Midbrain (tissue), 1 donor: ENCODE data around the gene GATAD2A.
A peak's percentile ranks its signal among the peaks of the same experiment; 100 is the strongest.
"Not testable (repeated sequence)": the region's sequence is repeated elsewhere in the genome, so short reads cannot be mapped to it uniquely, and the experiment has no call there.

Experiments
- DNase-seq: peaks from one replicate; lab custom pipeline; 2025; lab: John Stamatoyannopoulos, UW

The GATAD2A gene

DNA sequence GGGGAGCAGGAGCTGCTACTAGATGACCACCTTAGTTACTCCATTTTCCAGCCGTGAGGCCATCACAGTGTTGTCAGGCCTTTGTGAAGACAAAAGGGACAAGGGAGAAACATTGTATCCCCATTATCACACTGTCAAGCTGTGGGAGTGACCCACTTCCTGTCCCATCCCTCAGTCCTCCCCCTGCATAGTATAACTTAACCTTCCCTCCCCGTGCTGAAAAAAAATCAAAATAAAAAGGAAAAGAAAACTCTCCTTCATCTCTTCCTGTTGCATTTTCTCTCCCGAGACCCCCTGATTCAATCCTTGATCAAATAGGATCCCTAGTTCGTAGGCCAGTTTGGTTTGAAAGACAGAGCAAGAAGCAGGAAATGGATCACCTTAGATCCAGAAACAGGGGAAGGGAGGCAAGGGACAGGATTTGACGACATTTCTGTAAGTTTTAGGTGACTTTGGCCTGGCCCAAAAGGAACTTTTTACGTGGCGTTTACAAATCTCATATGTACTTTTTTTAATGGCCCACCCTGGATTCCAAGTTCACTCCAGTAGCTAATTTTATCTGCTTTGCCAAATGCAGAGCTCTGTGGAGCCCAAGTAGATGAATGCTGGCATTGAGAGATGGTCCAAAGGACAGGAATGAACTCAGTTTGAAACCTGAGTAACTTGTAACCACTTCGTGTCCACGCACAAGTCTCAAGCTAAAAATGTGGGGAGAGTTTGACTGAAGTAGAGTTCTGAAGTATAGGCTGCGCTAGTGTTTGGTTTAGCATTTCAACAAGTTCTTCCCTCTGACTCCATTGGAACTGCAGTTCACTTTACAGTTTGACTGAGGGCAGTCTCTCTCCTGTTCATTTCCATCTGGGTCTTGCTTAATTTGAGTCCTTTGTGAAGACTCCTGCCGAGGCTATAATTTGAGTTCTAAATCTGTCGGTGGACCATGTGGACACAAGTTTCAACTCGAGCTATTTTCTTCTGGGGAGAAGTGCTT lies 16.6 kb upstream of the GATAD2A start:
- DNase-seq: no peak

DNA sequence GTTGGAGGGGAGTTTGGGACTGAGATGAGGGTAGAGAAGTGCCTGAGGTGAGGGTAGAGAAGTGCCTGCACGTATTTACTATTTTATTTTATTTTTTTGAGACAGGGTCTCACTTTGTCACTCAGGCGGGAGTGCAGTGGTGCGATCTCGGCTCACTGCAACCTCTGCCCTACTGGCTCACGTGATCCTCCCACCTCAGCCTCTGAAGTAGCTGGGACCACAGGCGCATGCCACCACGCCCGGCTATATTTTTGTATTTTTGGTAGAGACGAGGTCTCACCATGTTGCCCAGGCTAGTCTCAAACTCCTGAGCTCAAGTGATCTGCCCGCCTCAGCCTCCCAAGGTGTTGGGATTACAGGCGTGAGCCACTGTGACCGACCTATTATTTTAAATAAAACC lies 15.8 kb upstream of the GATAD2A start:
- DNase-seq: not testable (repeated sequence)

GRCh38 chr19:19394333-19394732 lies 11.1 kb upstream of the GATAD2A start:
- DNase-seq: not testable (repeated sequence)

DNA sequence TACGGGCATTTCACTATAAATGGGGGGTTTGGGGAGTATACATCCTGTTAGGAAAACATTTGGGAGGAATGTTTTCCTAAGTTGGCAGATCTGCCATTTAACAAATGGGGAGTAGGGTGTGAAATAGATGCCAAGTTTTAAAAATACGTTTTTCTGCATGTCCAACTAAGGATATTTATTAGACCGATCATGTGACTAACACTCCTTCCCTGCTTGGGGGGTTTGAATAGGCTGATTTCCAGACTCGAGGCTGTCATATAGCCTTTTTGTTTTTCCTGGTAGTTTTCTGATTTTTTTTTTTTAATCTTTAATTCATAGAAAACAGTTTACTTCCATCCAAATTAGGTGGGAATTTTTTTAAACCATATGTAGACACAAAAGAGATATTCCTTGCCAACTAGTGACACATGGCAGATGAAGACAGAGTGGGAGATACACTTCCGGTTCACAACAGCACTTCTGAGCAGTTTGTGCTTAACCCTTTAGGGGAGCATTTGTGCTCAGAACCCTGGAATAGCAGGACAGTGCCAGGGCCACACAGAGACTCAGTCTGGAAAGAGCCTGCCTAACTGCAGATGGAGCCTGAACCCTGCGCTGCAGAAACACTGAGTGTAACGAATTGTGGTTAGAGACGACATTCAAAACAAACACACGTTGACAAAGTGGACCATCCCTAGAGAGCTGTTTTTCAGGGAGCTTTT lies 5.6 kb upstream of the GATAD2A start:
- no peak for DNase-seq

GRCh38 chr19:19402656-19403372 lies 2.7 kb upstream of the GATAD2A start:
- no peak for DNase-seq

- DNase-seq: no peak
These were observed 2.0 kb upstream of the GATAD2A start for GRCh38 chr19:19403373-19403901.

- peak; percentile 33 for DNase-seq
These were observed 749 bp downstream of the GATAD2A start for GRCh38 chr19:19405971-19406877.

GRCh38 chr19:19406878-19407632 lies 1.6 kb downstream of the GATAD2A start:
- DNase-seq: peak; percentile 40

GRCh38 chr19:19407633-19407930 lies 2.1 kb downstream of the GATAD2A start:
- no peak for DNase-seq

DNA sequence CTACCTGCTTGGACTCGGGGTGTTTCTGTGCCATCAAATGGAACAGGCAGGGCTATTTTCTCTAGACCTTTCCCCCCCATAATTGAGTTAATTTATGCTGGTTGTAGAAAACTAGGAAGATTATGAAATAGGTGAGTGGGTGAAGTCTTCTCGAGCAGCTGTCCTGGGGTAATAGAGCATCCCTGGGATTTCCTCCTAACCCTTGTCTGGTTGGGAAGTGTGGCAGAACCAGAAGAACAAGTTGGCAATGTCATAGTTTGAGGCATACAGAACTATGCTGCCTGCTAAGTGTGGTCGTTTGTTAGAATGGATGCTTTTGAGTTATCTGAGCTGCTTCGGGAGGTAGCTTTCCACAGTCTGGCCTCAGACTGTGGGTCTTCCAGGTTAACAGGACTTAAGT lies 3.7 kb downstream of the GATAD2A start:
- no peak for DNase-seq

DNA sequence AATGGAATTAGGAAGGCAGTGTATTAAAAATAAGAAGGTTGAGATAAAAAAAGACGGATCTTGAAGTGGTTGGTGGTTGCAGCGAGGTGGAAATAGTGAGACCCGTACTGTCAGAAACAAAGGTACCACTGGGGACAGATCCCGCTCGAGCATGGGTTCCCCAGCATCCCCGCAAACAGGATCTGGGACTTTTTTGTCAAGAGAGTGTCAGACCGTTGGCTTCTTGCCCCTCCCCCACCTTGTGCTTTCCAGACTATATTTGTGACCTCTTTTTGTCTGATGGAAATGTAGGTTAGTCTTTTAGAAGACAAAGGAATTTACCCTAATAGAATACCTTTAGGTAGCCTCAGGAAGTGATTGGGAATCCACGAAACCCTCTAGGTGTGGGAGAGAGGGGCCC lies 4.2 kb downstream of the GATAD2A start:
- DNase-seq: no peak

GRCh38 chr19:19410553-19411550 lies 5.4 kb downstream of the GATAD2A start:
- no peak for DNase-seq

DNA sequence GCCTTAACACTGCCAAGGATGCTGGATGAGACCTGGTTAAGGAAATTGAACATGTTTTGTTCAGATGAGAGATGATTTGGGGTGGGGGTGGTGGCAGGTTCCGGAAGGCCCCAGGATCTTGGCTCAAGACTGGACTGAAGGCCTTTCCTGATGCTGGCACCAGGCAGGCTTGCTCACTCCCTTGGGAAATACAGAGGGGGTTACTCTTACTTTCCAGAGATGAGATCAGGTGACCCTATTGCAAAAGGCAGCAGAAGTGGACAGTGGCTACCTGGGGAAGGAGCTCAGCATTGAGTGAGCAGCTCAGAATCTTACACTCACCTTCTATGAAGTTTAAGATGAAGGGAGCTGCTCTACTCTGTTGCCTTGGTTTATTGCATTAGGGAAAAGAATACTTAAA lies 10.8 kb downstream of the GATAD2A start:
- DNase-seq: no peak

DNA sequence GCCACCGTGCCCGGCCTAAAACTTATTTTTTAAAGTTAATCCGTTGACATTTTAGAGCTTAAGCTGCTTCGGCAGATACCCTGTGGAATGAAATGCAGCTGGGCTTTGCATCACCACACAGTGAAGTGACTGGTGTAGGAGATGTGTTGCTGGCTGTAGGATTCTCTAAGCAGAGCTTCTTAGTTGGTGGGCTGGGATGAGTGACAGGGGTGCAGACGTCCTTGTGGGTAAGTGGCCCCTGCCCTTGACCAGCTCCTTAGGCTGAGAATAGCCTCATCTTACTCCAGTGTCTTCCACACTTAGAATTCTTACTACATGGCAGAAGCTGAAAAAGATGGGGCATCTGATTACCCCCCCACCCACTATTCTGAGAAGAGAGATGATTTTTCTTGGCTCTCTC lies 11.6 kb downstream of the GATAD2A start:
- no peak for DNase-seq

DNA sequence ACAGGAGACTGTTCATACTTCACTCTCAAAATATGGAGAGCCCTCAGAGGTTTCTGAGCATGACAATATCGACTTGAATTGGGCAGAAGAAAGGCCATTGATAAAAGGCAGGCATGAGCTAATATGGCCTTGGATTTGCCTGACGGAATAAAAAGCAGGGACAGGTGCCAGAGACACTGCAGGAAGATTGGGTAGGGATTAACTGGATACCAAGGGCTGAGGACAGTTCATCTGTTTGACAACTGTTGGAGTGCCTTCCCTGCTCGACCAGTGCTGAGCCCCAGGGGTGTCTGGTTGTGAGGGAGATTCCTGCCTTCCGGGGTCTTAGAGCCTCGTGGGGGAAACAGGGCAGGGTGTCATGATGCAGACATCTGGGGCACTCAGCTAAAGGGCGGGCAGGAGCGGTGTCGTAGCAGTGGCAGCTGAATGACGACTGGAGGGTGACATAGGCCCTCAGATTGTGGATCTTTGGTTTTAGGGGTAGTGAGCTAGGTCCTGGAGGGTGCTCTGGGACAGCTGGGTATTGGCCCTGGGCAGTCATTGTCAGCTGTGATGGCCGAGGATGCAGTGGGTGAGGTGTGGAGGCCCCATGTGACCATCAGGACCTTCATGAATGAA lies 12.3 kb downstream of the GATAD2A start:
- no peak for DNase-seq

DNA sequence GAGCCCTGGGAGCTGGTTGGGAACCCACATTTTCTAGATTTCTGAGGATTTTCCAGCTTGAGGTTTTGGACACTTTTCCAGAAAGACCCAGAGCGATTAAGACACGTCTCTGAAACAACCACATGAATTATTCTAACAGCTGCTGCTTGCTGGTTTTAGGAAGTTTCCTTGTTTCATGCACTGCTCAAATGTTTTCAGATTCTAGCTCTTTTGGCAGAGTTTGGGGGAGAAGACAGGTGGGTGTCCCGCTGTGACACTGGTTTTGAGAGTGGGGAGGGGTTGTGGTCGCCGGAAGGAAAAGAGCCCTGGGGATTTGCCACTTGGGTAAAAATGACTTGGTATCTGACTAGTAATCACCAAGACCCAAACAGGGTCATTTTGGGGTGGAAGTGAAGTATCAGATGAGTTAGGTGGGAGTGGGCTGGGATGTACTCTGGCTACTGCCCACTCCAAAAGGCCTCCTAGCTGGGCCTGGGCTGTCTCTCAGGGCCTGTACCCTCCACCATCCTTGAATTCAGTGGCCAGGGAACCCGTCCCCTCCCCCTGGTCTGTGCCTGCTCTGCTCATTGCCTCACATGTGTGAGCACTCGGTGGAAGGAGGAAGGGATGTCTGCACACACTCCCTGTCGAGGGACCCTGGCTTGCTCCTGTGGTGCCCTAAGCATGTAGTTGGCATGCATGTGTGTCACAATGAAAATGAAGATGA lies 13.2 kb downstream of the GATAD2A start:
- DNase-seq: no peak

DNA sequence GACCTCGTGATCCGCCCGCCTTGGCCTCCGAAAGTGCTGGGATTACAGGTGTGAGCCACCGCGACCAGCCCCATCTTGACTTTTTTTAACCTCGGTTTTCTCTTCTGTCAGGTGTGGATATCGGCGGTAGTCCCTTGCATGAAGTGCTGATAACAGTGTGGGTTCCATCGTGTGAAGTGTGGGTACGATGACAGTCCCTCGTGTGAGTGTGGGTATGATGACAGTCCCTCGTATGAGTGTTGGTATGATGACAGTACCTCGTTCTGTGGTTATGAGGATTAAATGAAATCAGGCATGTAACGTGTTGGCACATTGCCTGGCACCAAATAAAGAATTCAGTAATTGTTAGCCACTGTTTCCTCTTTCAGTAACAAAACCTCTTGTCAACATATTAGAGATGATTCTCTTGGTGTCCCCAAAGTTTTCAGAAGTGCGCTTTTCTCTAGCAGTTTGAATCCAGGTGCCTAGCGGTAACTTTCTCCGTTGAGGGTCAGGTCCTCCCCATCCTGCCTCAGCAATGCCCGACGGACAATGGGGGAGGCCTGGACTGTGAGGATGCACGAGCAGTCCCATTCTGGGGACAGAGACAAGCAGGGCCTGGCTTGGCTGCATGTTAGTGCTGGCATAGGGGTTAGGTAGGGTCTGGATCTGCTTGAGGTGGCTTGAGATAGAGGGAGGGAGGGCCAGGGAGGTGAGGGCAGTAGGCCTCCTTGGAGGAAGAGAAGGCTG lies 15.3 kb downstream of the GATAD2A start:
- DNase-seq: no peak

DNA sequence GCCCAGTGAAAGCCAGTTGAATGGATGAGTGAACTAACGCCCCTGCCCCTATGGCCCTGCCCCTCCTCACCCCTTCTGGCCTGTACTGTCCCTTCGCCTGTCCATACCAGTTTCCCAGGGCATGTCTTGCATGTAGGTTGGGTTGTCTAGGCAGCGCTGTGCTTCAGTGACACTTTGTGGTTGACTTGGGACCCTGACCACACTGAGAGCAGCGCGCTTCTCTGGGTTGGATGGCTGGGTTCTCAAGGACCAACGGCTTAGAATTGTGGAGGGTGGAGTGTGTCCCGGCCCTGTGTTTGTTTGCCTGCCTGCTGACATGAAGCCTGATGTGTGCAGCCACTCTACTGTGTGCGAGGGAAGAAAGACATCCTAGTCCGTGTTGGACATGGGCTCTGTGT lies 15.8 kb downstream of the GATAD2A start:
- no peak for DNase-seq
